ENCODE results near the gene ZNF683.

Gene ZNF683

DNA sequence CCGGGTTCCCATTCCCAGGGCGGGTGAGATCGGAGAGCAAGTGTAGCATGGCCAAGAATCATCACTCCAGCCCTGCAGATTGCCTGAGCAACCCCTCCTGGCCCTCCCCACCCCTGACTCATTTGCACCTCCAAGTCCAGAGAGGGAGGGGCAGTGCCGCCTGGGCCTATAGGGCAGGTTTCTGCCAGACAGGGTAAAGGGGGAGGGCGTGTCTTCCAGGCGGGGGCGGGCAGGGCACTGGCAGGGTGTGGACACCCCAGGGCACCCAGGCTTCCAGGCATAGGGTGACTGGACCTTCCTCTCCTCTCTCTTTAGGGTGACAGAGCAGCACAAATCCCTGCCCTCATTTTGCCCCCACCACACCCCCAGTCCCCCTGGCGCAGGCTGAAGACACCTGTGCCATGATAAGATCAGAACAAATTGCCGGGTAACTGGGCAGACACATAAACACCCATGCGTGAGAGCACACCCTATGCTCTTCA lies 15.4 kb downstream of the ZNF683 start:
- DNase-seq = no peak

DNA sequence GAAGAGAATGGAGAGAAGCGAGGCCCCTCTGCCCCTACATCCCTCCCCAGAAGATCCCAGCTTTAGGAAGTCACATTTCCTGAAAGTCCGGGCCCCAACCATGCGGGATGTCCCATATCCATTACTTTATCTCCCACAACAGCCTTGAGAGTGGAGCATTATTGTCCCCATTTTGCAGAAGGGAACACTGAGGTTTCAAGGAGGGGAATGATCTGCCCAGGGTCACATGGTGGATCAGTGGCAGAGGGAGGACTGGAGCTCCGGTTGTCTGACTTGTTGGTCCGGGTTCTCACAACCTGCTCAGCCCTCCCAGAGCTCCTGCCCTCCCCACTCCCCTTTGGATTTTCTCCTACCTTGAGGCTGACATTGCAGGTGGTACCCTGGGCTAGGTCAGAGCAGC lies 16.4 kb downstream of the ZNF683 start:
- no peak for DNase-seq

DNA sequence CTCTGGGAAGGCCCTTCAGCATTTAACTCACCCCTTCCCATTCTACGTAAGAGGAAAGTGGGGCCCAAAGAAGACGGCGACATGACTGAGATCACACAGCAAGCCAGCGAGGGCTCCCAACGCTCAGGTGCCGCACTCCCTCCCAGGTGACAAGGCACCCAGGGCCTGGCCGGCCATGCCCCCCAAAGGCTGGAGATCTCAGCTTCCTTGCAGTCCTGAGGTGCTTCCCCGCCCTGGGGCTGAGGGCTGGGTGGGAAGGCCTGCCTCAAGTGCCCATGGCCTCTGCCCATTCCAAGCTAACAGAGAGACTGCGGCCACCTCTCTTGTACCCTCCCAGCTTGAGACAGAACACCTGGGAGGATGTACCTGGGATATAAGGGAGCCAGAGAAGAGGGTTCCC lies 17.6 kb downstream of the ZNF683 start:
- DNase-seq = no peak

GRCh38 chr1:26353976-26354820 lies 18.4 kb downstream of the ZNF683 start, which contains the start of gene CRYBG2:
Gene CRYBG2, minus strand, starts transcription at chr1:26354130. Its CDS starts 7,473 bp downstream, at chr1:26346657.
- DNase-seq = peak; percentile 64

DNA sequence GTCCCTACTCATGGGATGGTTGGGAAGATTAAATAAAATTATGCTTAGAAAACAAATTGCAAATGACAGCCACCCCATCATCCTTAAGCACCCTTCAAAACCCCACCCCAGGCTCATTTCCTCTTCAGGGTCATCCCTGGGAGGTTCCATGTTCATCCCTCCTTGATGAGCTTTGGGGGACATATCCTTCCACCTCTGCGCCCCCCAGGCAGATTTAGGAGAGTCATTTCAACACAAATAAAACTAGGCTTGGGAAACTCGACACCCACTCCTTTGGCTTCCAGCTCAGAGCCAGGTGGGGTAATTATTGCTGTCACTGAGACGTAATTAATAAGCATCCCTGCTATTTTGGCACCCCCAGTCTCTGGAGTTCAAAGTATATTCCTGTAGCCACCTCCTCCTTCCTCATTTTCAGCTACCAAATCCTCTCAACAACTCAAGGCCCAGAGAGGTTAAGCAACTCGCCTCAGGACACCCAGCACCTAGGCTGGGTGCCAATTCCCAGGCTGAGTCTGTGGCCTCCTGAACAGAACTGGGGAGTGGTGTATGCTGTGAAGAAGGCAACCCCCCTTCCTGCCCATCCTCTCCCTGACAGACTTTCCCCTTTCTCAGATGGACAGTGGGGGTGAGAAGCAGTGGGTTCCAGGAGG lies 19.2 kb downstream of the ZNF683 start:
- DNase-seq = no peak

- DNase-seq = no peak
These were observed 20.2 kb downstream of the ZNF683 start for GRCh38 chr1:26352338-26352679.

GRCh38 chr1:26351590-26352337 lies 20.8 kb downstream of the ZNF683 start:
- DNase-seq = no peak

DNA sequence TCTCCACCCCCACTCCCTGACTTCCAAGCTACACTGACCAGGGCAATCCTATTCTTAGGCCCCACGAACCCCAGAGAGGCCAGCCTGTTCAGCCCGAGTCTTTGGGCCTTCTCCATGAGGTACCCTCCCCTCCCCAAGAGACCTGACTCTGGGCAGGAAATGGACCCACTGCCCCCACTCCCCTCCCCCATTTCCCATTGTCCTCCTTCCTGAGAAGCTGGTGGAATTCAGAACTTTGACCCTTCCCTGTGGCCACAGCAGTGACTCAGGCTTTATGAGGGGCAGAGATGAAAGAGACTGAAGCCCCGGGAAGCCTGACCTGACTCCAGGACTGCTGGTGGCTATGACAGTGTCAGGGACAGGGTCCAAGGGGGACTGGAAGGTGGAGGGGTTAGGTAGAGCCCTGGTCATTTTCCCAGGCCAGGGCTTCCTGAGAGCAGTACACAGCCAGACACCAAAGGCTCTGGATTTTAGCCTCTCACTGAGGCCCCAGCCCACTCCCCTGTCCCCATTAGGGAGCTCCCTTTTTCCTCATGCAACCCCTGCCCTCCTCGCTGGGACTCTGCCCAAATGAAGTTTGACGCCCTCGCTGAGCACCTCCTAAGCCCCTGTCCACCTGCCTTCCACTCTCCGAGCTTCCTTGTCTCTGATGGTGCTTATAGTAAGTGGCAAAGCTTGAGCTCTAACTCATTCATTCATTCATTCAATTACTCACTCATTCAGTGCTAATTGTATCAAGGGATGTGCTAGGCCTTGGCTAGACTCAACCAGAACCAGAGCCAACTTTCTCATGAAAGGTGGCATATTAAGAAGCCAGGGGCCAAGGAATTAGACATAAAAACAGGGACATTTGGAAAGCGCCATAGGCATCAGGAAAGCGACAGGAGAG lies 21.6 kb downstream of the ZNF683 start:
- DNase-seq = no peak

- DNase-seq = no peak
These were observed 22.2 kb downstream of the ZNF683 start for GRCh38 chr1:26350343-26350700.

GRCh38 chr1:26349877-26350244 lies 22.7 kb downstream of the ZNF683 start:
- DNase-seq = no peak

DNA sequence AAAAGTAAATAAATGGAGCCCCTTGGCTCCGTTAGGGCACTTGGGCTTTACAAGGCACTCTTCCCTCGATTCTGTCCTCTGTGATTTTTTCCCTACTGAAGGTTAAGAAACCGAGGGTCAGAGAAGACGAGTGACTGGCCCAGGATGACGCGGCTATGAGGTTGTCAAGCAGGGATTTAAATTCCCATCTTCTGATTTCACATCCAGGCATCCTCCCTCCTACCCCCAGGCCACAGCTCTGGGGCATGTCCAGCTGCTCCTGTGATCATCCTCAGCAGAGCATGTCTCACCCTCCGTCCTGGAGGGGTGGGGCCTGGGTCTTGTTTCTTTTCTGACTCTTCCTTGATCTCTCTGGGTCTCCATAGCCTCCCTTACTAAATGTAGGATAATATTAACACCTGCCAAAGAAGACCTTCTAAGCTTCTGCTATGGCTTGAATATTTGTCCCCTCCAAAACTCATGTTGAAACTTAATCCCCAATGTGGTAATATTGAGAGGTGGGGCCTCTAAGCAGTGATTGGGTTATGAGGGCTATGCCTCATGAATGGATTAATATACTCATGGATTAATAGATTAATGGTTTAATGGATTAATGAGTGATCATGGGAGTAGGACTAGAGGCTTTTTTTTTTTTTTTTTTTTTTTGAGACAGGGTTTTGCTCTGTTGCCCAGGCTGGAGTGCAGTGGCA lies 23.2 kb downstream of the ZNF683 start:
- no peak for DNase-seq

GRCh38 chr1:26346274-26347033 lies 26.1 kb downstream of the ZNF683 start:
- no peak for DNase-seq

DNA sequence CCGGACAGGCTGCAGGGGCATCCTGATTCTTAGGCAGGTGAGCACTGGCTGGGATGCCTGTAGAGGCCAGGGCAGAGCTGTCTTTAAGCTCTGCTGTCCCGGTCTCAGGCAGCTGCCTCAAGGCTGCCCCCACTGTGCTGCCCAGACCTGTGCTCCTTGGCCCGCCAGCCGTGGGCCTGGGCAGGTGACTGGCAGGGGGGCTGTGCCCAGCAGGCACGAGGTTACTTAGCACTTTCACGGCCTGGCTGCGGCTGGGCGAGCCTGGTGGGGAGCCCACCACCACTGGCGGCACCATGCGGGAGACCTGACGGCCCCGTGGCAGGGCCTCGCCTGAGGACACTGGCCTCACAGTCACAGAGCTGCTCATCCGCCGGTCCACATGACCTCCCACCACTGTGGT lies 26.8 kb downstream of the ZNF683 start:
- no peak for DNase-seq

DNA sequence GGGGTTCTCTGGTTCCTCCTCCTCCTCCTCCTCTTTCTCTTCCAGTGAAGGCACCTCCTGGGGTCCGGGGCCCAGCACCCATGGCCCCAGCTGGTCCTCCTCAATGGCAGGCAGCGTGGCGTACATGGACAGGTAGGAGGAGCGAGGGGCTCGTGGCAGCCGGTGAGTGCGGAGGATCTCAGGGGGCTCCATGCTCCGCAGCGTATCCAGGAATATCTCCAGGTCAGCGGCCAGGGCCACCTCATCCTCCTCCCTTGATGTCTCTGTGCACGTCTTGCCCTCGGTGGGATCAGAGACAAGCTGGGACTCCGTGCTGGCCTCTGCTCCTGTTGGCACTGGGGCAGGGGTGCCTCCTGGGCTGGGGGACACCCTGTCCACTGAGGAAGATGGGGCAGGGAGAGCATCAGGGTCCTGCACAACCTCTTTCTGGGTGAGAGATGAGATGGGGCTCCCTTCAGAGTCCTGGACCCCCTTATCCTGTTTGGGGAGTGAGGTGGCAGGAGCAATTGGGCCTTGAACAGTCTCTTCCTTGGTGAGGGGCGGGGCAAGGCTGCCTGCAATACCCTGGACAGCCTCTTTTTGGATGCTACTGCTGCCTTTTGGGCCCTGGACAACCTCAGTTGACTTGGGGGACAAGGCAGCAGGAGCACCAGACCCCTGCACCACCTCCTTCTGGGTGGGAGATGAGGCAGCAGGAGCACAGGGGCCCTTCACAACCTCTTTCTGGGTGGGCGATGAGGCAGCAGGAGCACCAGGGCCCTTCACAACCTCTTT lies 28.2 kb downstream of the ZNF683 start:
- no peak for DNase-seq

- DNase-seq = no peak
These were observed 32.5 kb downstream of the ZNF683 start for GRCh38 chr1:26340047-26340481.

- DNase-seq = no peak
These were observed 33.9 kb downstream of the ZNF683 start for GRCh38 chr1:26338670-26339069.

DNA sequence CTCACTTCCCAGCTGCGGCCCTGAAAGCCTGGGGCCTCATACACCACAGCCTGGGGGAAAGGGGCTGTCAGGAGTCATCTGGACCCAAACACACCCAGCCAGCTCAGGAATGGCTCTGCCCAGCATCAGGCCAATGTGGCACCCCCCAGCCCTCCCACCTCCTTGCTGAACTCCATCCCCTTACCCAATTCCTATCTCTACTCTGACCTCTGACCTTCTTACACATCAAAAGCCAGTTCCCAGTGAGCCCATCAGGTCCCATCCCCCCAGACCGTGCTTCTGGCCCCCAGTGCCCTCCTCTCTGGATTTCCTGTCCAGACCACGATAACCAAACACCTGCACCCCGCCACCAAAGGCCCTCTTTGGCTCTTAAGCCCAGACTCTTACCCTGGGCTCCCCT lies 34.9 kb downstream of the ZNF683 start:
- no peak for DNase-seq

DNA sequence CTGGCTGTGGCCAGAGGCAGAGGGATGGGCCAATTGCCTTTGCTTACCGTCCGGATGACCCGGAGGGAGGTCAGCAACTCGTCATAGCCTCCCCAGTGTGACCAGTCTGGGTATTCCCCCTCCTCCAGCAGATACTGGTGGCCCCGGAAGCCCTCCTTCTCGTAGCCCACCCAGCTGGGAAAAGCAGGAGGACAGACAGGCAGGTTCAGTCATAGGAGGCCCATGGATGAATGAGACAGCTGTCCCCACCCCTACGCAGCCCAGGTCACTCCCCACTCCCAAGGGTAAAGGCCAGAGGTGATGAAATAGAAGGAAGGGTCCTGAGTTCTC lies 35.4 kb downstream of the ZNF683 start:
- no peak for DNase-seq

GRCh38 chr1:26336477-26337205 lies 35.9 kb downstream of the ZNF683 start:
- peak; percentile 92 for DNase-seq

Measured in NCI-H510A treated with DMSO at 0.1 percent for 48 hours (cell line).